ENCODE measurements around the gene DUS4L. TPM values are rescaled to one million over a fixed set of nuclear protein-coding genes. Genes with fewer than 3 reads are reported as not detected.

The DUS4L gene
- total and polyA plus RNA-seq, 2 of the 13 experiments (the other 11 are each of a cell fraction or from before 2014, with no cell fraction given): 5.6 to 9.8 TPM

DNA sequence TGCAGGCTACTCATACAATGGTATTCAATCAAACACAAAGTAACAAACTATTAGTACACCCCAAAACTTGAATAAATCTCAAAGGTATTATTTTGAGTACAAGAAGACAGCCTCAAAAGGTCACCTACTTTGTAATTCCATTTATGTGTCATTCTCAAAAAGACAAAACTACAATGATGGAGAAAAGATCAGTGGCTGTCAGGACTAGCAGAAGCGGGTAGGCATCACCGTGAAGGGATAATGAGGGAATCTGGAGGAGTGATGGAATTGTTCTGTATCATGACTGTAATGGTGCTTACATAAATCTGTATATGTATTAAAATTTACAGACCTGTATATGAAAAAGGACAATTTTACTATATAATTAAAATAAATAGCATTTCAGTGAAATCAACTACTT is 37.1 kb upstream of the DUS4L start:
- no peak for FAIRE-seq
- POLR2A ChIA-PET: no interaction called here

DNA sequence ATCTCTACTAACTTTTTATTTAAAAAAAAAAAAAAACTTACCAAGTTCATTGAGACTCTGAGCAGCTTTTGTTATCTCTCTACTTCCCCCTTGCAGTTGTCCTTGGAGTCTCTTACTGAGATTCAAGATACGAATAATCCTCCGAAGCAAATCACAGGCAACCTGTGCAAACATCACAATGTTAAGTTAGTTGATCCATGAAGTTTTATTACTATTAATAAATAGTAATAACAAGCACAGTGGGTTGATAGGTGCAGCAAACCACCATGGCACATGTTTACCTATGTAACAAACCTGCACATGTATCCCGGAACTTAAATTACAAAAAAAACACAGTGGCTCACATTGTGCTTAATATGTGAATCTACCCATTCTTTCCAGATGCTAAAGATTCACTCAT is 36.6 kb upstream of the DUS4L start:
- BruUV-seq (replicated peaks): no TSS peak
- ChIA-PET POLR2A (no interaction called here), CTCF (ENCODE audit: low intra/inter-chr PET ratio, low total read pairs) (no interaction called here)
- no peak for TF ChIP-seq KDM4B (CRISPR knock-in tag; IDR thresholded peaks at IDR 0.05)
- TF ChIP-seq SP4 (CRISPR knock-in tag; IDR thresholded peaks at IDR 0.05): no peak
- no peak for TF ChIP-seq PHB2 (IDR thresholded peaks at IDR 0.05; ENCODE audit: partially characterized antibody)
- TF ChIP-seq, protein P1, sequence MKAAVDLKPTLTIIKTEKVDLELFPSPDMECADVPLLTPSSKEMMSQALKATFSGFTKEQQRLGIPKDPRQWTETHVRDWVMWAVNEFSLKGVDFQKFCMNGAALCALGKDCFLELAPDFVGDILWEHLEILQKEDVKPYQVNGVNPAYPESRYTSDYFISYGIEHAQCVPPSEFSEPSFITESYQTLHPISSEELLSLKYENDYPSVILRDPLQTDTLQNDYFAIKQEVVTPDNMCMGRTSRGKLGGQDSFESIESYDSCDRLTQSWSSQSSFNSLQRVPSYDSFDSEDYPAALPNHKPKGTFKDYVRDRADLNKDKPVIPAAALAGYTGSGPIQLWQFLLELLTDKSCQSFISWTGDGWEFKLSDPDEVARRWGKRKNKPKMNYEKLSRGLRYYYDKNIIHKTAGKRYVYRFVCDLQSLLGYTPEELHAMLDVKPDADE (CRISPR knock-in tag; IDR thresholded peaks at IDR 0.05): no peak
- Histone ChIP-seq H3K79me2 (ENCODE audit: insufficient read depth, low read length) (peaks cover 2% of the 10 kb centered on the region), H3K27me3 (ENCODE audit: control insufficient read depth in 1 of 2, insufficient read depth in 2 of 2, low read length in 2 of 2) (no peaks in the 10 kb centered on the region), H3K9me3 (ENCODE audit: low read length) (no peaks in the 10 kb centered on the region), H3K9ac (ENCODE audit: insufficient read depth, low read depth, low read length) (no peak overlapping the region), H3K4me3 (replicated peaks in 1 of 3; ENCODE audit: insufficient read depth in 1 of 3, low read depth in 2 of 3, low read length in 3 of 3) (no peak overlapping the region), H2AFZ (ENCODE audit: low read length) (no peak overlapping the region), H4K20me1 (ENCODE audit: insufficient read depth, low read length) (no peaks in the 10 kb centered on the region), H3K4me1 (ENCODE audit: insufficient read depth, low read length) (0 out of 2 replicates have a peak, but pooled peaks cover 6% of the 10 kb centered on the region), H3K27ac (ENCODE audit: extremely low read length, insufficient read depth, low read length) (no peak overlapping the region), H3K4me2 (ENCODE audit: low read depth, low read length) (no peak overlapping the region), H3K36me3 (replicated peaks in 1 of 2; ENCODE audit: control insufficient read depth in 1 of 2, insufficient read depth in 2 of 2, low read length in 2 of 2) (peaks cover 0 to 16% of the 10 kb centered on the region in 2 experiments; a peak in 2 of 5 replicates)
- intact Hi-C loops (cut with micrococcal nuclease; ENCODE audit: unreplicated experiment): no loop called here
- WGBS (ENCODE audit: low lambda C conversion rate): 97% methylated on average over 3 of the region's 3 CpGs
- in situ Hi-C loops (cut with HindIII; ENCODE audit: extremely low pct_ligation_motif_present, low pct_unique_long_range_greater_than_20kb): no loop called here
- ATAC-seq (no peak), FAIRE-seq (no peak), DNase-seq (ENCODE audit: low spot score) (no peak)

More for the DNA sequence above, 37.1 kb upstream of the DUS4L start:
- H3K27ac ChIP-seq (ENCODE audit: extremely low read length, insufficient read depth, low read length): no peak overlapping the region
- H3K9me3 ChIP-seq (ENCODE audit: low read length): no peaks in the 10 kb centered on the region
- peaks cover 2% of the 10 kb centered on the region for H3K79me2 ChIP-seq (ENCODE audit: insufficient read depth, low read length)
- WGBS (ENCODE audit: low lambda C conversion rate): 97% methylated on average over 2 of the region's 2 CpGs
- BruUV-seq (replicated peaks): no TSS peak
- intact Hi-C loops (cut with micrococcal nuclease; ENCODE audit: unreplicated experiment): no loop called here
- 0 out of 2 replicates have a peak, but pooled peaks cover 6% of the 10 kb centered on the region for H3K4me1 ChIP-seq (ENCODE audit: insufficient read depth, low read length)
- CTCF ChIA-PET (ENCODE audit: low intra/inter-chr PET ratio, low total read pairs): no interaction called here
- DNase-seq (ENCODE audit: low spot score) (no peak), ATAC-seq (no peak)
- H2AFZ ChIP-seq (ENCODE audit: low read length): no peak overlapping the region
- H4K20me1 ChIP-seq (ENCODE audit: insufficient read depth, low read length): no peaks in the 10 kb centered on the region
- peaks cover 0 to 20% of the 10 kb centered on the region in 2 experiments; a peak in 2 of 5 replicates for H3K36me3 ChIP-seq (replicated peaks in 1 of 2; ENCODE audit: control insufficient read depth in 1 of 2, insufficient read depth in 2 of 2, low read length in 2 of 2)
- no peak for TF ChIP-seq MBD4 (IDR thresholded peaks at IDR 0.05; ENCODE audit: borderline replicate concordance, low read length)
- no peak overlapping the region for H3K9ac ChIP-seq (ENCODE audit: insufficient read depth, low read depth, low read length)
- H3K4me2 ChIP-seq (ENCODE audit: low read depth, low read length): no peak overlapping the region
- in situ Hi-C loops (cut with HindIII; ENCODE audit: extremely low pct_ligation_motif_present, low pct_unique_long_range_greater_than_20kb): no loop called here
- H3K4me3 ChIP-seq (replicated peaks in 1 of 3; ENCODE audit: insufficient read depth in 1 of 3, low read depth in 2 of 3, low read length in 3 of 3): no peak overlapping the region
- H3K27me3 ChIP-seq (ENCODE audit: control insufficient read depth in 1 of 2, insufficient read depth in 2 of 2, low read length in 2 of 2): no peaks in the 10 kb centered on the region
